Hematopoietic multipotent progenitor cell treated with erythropoietin and hydrocortisone succinate and interleukin-3 and kit ligand, for 6 days (in vitro differentiated cells): ENCODE data around the gene VSTM2L.
"Not testable (repeated sequence)": the region's sequence is repeated elsewhere in the genome, so short reads cannot be mapped to it uniquely, and the experiment has no call there.

Experiments
- DNase-seq: peaks from one replicate; pipeline ENCODE4 v3.0.0-alpha.2; 2015

The VSTM2L gene, protein sequence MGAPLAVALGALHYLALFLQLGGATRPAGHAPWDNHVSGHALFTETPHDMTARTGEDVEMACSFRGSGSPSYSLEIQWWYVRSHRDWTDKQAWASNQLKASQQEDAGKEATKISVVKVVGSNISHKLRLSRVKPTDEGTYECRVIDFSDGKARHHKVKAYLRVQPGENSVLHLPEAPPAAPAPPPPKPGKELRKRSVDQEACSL

GRCh38 chr20:37902504-37903313 lies at the start of gene VSTM2L:
VSTM2L (plus strand) TSS chr20:37903127; CDS start chr20:37903351, 224 bp downstream.
- DNase-seq = peak; percentile 32

GRCh38 chr20:37853823-37854375 lies 49.0 kb upstream of the VSTM2L start:
- DNase-seq = no peak

- not testable (repeated sequence) for DNase-seq
Observed at GRCh38 chr20:37856034-37856433, 46.9 kb upstream of the VSTM2L start.

GRCh38 chr20:37856932-37857660 lies 45.8 kb upstream of the VSTM2L start:
- no peak for DNase-seq

DNA sequence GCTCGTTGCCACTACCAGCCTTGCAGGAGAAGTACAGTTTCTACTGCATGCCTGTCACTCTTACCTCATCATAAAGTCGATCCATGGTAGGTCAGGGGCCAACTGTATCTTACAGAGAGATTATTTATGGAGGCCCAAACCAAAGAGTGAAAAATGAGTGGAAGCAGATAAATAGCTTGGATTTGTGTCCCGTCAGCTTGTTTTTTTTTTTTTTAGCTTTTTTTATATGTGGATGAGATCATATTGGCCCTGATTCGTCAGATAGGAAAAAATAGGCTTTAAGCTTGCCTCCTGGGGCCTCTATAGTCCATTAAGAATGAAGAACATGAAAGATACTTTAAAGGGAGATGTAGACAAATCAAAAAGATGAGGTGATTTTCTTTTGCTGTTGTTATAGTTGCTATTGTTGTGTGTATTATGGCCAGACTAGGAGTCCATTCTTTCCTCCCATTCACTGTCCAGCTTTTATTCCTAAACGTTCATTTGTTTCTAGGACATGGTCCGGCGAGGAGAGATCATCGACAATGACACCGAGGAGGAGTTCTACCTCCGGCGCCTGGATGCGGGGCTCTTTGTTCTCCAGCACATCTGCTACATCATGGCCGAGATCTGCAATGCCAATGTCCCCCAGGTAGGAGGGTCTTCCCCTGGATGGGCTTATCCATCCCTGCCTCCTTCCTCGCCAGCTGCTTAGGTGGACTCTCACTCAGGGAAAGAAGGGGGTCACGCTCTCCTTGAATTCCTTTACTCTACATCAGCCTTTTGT lies 43.3 kb upstream of the VSTM2L start:
- DNase-seq = no peak

GRCh38 chr20:37863289-37863688 lies 39.6 kb upstream of the VSTM2L start:
- DNase-seq = no peak

- DNase-seq = no peak
Observed at GRCh38 chr20:37864298-37864697, 38.6 kb upstream of the VSTM2L start.

- no peak for DNase-seq
Observed at GRCh38 chr20:37866051-37866450, 36.9 kb upstream of the VSTM2L start.

GRCh38 chr20:37867289-37868195 lies 35.4 kb upstream of the VSTM2L start:
- no peak for DNase-seq

GRCh38 chr20:37868851-37869333 lies 34.0 kb upstream of the VSTM2L start:
- no peak for DNase-seq

DNA sequence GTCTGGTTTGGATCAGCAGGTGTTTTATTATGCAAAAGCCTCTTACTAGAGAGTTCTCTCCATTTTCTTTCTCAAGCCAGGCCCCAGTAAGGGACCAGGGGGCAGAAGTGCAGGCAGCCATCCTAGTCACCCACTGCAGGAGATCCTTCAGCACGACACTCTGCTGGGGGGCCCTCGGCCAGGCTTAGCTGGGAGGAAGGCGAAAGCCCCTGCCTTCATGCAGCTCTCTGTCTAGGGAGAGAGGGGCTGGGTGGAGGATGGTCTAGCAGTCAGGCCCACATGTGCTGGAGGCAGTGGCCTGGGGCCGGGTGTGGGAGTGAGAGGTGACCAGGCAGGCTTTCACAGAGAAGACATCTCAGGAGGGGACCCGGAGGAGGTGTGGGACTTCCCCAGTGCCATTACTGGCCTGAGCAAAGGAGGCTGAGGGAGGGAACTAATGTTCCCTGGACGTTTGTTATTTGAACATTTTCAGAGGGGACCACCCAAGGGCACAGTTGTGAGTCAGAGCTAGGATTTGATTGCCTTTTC lies 33.5 kb upstream of the VSTM2L start:
- DNase-seq = no peak

GRCh38 chr20:37870294-37870693 lies 32.6 kb upstream of the VSTM2L start:
- DNase-seq = no peak

- DNase-seq = no peak
Observed at GRCh38 chr20:37871751-37872150, 31.2 kb upstream of the VSTM2L start.

DNA sequence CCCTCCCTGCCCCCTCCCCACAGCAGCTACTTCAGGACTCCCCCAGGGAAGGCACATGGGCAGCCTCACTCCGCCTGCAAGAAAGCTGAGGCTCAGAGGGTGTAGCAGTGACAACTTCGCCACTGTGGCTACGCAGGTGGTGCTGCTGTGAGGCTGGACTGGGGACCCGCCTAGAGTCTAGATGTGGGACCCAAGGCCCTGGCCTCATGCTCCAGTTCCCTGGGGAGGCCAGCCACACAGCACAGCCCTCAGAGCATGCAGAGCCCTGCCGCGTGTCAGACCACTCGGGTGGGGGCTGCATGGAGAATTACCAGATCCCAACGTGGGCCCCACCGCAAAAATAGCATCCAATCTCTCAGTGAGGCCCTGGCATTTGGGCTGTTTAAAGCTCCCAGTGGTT lies 30.8 kb upstream of the VSTM2L start:
- no peak for DNase-seq

DNA sequence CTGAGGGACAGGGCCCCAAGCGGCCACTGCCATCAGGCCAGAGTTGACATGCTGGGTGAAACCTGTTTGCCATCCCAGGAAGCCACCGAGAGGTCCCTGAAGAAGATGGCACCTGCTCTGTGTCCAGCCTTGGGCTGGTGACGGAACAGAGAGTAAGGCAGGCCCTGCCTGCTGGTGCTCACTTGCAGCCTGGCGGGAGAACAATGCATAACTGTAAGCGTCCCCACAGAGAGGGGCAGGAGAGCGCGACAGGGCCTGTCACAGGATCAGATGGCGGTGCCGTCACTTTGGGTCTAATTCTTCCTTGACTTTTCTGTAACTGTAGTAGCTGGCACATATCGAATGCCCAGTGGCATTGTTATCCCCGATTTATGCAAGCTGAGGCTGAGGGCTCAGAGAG lies 29.0 kb upstream of the VSTM2L start:
- no peak for DNase-seq

DNA sequence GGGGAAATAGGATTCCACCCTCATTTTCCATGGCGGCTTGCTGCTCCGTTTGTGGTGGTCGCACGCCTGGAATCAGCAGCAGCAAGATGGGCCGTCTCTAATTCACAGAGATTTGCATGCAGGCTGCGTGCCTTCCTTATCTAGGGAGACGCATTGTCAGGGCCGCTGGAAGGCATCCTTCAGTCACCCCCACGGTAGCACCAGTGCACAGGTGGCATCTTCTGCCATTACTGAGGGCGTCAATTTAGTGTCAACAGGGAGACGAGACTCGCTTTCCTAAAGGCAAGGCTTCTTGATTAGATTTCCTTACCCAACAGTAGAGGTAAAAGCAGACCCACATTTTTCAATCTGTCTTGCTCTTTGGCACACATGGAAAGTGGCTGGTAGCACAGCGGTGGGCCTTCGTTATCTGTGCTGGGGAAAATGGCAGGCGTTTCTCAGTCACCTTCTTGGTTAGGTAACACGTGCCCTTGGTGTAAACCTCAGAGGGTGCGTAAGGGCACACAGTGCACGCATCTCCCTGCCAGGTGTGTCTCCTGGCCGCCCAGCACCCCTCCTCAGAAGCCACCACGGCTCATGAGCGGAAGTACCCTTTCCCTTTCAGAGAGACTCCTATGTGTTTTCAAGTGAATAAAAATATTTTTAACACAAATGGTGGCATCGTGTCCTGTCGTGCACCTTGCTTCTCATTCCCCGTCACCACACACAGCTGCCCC lies 27.3 kb upstream of the VSTM2L start:
- DNase-seq = no peak

- DNase-seq = no peak
Observed at GRCh38 chr20:37876863-37877262, 26.1 kb upstream of the VSTM2L start.

DNA sequence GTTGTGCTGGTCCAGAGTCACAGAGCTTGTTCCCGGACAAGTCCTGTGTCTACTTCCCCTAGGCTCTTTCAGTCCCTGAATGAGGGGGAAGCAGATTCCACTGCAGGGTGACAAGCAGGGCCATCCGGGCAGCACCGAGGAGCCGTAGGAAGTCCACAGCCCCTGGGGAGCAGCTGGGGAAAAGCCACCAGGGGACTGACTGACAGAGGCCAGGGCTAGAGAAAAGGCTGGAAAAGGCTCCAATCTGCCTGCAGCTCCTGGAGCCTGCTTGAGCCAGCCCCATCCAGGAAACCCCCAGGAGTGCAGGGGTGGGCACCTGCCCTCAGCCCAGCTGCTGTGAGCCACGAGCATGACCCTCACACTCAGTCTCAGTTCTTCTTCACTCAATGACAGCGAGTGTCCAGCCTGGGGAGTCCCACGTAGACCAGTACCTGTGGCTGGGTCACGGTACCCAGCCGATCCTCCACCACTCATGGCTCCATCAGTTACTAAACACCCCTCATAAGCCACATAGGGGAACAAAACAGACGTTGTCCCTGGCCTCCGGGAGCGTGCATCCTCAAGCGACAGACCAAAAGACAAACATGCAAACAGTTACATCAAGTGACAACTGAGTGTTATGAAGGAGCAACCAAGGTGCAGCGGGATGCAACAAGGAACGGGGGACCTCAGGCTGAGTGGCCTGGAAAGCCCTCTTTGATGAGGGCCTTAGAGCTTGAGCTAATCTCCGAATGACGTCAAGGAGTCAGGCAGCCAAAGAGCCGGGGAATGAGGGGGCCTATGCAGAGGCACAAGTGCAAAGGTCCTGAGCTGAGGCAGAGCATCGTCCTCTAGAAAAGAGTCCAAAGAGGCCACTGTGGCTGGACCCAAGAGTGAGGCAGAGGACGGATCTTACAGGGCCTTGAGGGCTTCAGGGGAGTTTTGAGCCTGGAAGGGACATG lies 24.8 kb upstream of the VSTM2L start:
- DNase-seq = no peak
